Gastroesophageal sphincter (tissue), 4 donors: ENCODE results near the gene HIP1. TPM values are rescaled to one million over a fixed set of nuclear protein-coding genes. Genes with fewer than 3 reads are reported as not detected.
"Not testable (repeated sequence)": the region's sequence is repeated elsewhere in the genome, so short reads cannot be mapped to it uniquely, and the experiment has no call there.

Source experiments
- ATAC-seq: fragments of 150-250 bp; one replicate; pipeline ENCODE4 v1.9.1; 2016; ENCODE audit warnings: mild to moderate bottlenecking, moderate library complexity
- H3K27ac ChIP-seq, 4 donors: fragments of 200-600 bp; sonication (generic) in 3 of 4; 1 replicate in 3 of 4; 2 replicates in 1 of 4; pipeline ENCODE4 v1.5.1; 2016 to 2019
- H3K27me3 ChIP-seq: fragments of 200-600 bp; sonication (generic); one replicate; pipeline ENCODE4 v1.5.1; 2019
- H3K36me3 ChIP-seq, 2 donors: fragments of 200-600 bp; sonication (generic); one replicate each; pipeline ENCODE4 v1.5.1; 2019; ENCODE audit warnings: control low read depth in 1 of 2
- H3K4me1 ChIP-seq, 3 donors: fragments of 200-600 bp; sonication (generic); 1 replicate in 2 of 3; 2 replicates in 1 of 3; pipeline ENCODE4 v1.5.1; 2016 to 2019; ENCODE audit warnings: control low read depth in 2 of 3
- H3K4me3 ChIP-seq, 2 donors: fragments of 200-600 bp; sonication (generic); one replicate each; pipeline ENCODE4 v1.5.1; 2019; ENCODE audit warnings: mild to moderate bottlenecking in 1 of 2, moderate library complexity in 1 of 2
- H3K9me3 ChIP-seq, 3 donors: fragments of 200-600 bp; sonication (generic); one replicate each; pipeline ENCODE4 v1.5.1; 2017 to 2019; ENCODE audit warnings: control low read depth in 2 of 3
- CTCF ChIP-seq, 4 experiments: fragments of 200-600 bp in 2 of 4; fragments of 450-650 bp in 2 of 4; sonication (generic) in 1 of 4; IDR thresholded peaks; one replicate each; pipeline ENCODE4 v1.5.1; 2017 to 2019; ENCODE audit warnings: antibody characterized with exemption in 4 of 4, mild to moderate bottlenecking in 2 of 4, moderate library complexity in 2 of 4
- EP300 ChIP-seq: sonication (generic); formaldehyde crosslinking; IDR thresholded peaks from one replicate; pipeline ENCODE4 v1.6.1; 2017; ENCODE audit warnings: antibody characterized with exemption, mild to moderate bottlenecking
- POLR2A ChIP-seq, 2 donors: fragments of 450-650 bp; IDR thresholded peaks; one replicate each; pipeline ENCODE4 v1.6.1; 2017; ENCODE audit warnings: antibody characterized with exemption in 2 of 2, mild to moderate bottlenecking in 2 of 2, moderate library complexity in 1 of 2
- POLR2AphosphoS5 ChIP-seq: sonication (generic); formaldehyde crosslinking; IDR thresholded peaks from one replicate; pipeline ENCODE4 v1.6.1; 2017; ENCODE audit warnings: antibody characterized with exemption
- WGBS, 2 donors: methylation state at CpG; one replicate each; pipeline ENCODE4 v1.1.5; 2018; ENCODE audit warnings: low coverage in 1 of 2; 5-methylcytosine and 5-hydroxymethylcytosine counted together
- total RNA-seq, 4 donors: library from RNA; depleted of rRNA; stranded (reverse); fragments of >200 nt; gene quantifications; one replicate each; pipeline ENCODE4 v1.1.0, GENCODE V29; 2016

The HIP1 gene
- total RNA-seq, 4 donors from 2014 or later, result 12.3 to 32.6 (median 22.6) TPM

GRCh38 chr7:75567948-75568595, 170.7 kb downstream of the HIP1 start:
- peaks cover 0 to 92% of the 10 kb centered on the region in 2 donors for H3K36me3 ChIP-seq
- no peak overlapping the region for H3K4me3 ChIP-seq
- H3K4me1 ChIP-seq, result peaks cover 0 to 13% (median 0%) of the 10 kb centered on the region in 3 donors
- 97 to 100% methylated on average over 2 to 7 of the region's 12 CpGs for WGBS, 2 donors
- H3K27ac ChIP-seq, result no peak overlapping the region
- H3K27me3 ChIP-seq, result no peaks in the 10 kb centered on the region
- no peak for TF ChIP-seq EP300
- ATAC-seq, result no peak
- no peaks in the 10 kb centered on the region for H3K9me3 ChIP-seq

- H3K27ac ChIP-seq, result peak overlapping the region in 3 of 4 donors; percentile 25 to 48 (median 42)
- peaks cover 0 to 13% (median 0%) of the 10 kb centered on the region in 3 donors for H3K4me1 ChIP-seq
- no peak overlapping the region for H3K4me3 ChIP-seq
- no peaks in the 10 kb centered on the region for H3K9me3 ChIP-seq
- ATAC-seq, result peak; percentile 53
- peaks cover 0 to 93% of the 10 kb centered on the region in 2 donors for H3K36me3 ChIP-seq
- WGBS, 2 donors, result 56% methylated on average over 3 of the region's 6 CpGs; no CpG with 5 or more reads in 1 of the 2 donors
- H3K27me3 ChIP-seq, result no peaks in the 10 kb centered on the region
- TF ChIP-seq POLR2A (IDR thresholded peaks at IDR 0.05), result no peak
- TF ChIP-seq EP300, result no peak
- no peak for TF ChIP-seq CTCF (IDR thresholded peaks at IDR 0.05)
- TF ChIP-seq POLR2AphosphoS5, result no peak
These were observed 173.5 kb downstream of the HIP1 start for GRCh38 chr7:75565132-75565837.

- 100% methylated on average over 1 of the region's 3 CpGs for WGBS, 2 donors
These were observed 175.6 kb downstream of the HIP1 start for GRCh38 chr7:75563171-75563570.

GRCh38 chr7:75559976-75560365, 178.8 kb downstream of the HIP1 start:
- ATAC-seq, result no peak
- no peak for TF ChIP-seq POLR2AphosphoS5
- TF ChIP-seq CTCF (IDR thresholded peaks at IDR 0.05), result no peak
- no peak for TF ChIP-seq EP300
- TF ChIP-seq POLR2A (IDR thresholded peaks at IDR 0.05), result no peak
- Histone ChIP-seq H3K27me3 (no peaks in the 10 kb centered on the region), H3K4me3 (no peak overlapping the region), H3K4me1 (no peaks in the 10 kb centered on the region), H3K27ac (no peak overlapping the region), H3K36me3 (peaks cover 0 to 100% of the 10 kb centered on the region in 2 donors), H3K9me3 (no peaks in the 10 kb centered on the region)
- 93 to 94% methylated on average over 3 to 5 of the region's 6 CpGs for WGBS, 2 donors

More at GRCh38 chr7:75563171-75563570, 175.6 kb downstream of the HIP1 start:
- H3K36me3 ChIP-seq, result peaks cover 0 to 100% of the 10 kb centered on the region in 2 donors
- ATAC-seq, result no peak
- TF ChIP-seq CTCF (IDR thresholded peaks at IDR 0.05) (no peak), POLR2AphosphoS5 (no peak), EP300 (no peak), POLR2A (IDR thresholded peaks at IDR 0.05) (no peak)
- H3K27me3 ChIP-seq, result no peaks in the 10 kb centered on the region
- H3K4me1 ChIP-seq, result peaks cover 0 to 13% (median 0%) of the 10 kb centered on the region in 3 donors
- no peak overlapping the region for H3K27ac ChIP-seq
- H3K9me3 ChIP-seq, result no peaks in the 10 kb centered on the region
- H3K4me3 ChIP-seq, result no peak overlapping the region

- Histone ChIP-seq H3K27ac (no peak overlapping the region), H3K27me3 (no peaks in the 10 kb centered on the region), H3K4me3 (no peak overlapping the region), H3K36me3 (peaks cover 0 to 100% of the 10 kb centered on the region in 2 donors), H3K9me3 (no peaks in the 10 kb centered on the region), H3K4me1 (no peaks in the 10 kb centered on the region)
- 80% methylated on average over 1 of the region's 27 CpGs; no CpG with 5 or more reads in 1 of the 2 donors for WGBS, 2 donors
- no peak for TF ChIP-seq POLR2A (IDR thresholded peaks at IDR 0.05)
- no peak for TF ChIP-seq CTCF (IDR thresholded peaks at IDR 0.05)
- TF ChIP-seq EP300, result no peak
- no peak for TF ChIP-seq POLR2AphosphoS5
- ATAC-seq, result no peak
These were observed 179.3 kb downstream of the HIP1 start for GRCh38 chr7:75559355-75559975.

- H3K36me3 ChIP-seq, result peaks cover 0 to 100% of the 10 kb centered on the region in 2 donors
- WGBS, 2 donors, result 84 to 93% methylated on average over 3 to 5 of the region's 6 CpGs
- ATAC-seq, result not testable (repeated sequence)
These were observed 181.9 kb downstream of the HIP1 start for GRCh38 chr7:75556835-75557234.

More at GRCh38 chr7:75556835-75557234, 181.9 kb downstream of the HIP1 start:
- not testable (repeated sequence) for H3K4me1 ChIP-seq, H3K4me3 ChIP-seq, H3K9me3 ChIP-seq, H3K27ac ChIP-seq, H3K27me3 ChIP-seq
